ENCODE measurements around the gene VMO1.

The VMO1 gene

DNA sequence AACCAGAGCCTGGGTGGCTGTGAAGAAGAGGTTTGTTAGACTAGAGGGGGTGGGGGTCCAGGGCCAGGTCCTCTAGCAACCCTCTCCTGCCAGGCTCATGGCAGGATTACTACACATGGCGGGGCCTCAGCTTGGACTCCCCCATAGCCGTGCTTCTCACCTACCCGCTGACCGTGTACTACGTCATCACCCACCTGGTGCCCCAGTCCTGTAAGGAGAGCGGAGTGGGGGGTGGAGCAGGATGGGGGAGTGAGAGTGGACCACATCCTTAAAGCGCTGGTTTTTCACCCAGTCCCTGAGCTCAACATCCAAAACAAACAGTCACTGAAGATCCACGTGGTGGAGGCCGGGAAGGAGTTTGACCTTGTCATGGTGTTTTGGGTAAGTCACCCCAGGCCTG lies 42.3 kb downstream of the VMO1 start:
- Histone ChIP-seq H3K4me3 (ENCODE audit: low read length, poor library complexity, severe bottlenecking) (no peak overlapping the region), H3K9ac (ENCODE audit: low read depth, low read length, poor library complexity, severe bottlenecking) (no peak overlapping the region), H3K4me2 (ENCODE audit: low read depth, low read length, poor library complexity, severe bottlenecking) (no peak overlapping the region), H3K4me1 (ENCODE audit: insufficient read depth, low read length, poor library complexity, severe bottlenecking) (peaks cover 4% of the 10 kb centered on the region), H3K36me3 (ENCODE audit: insufficient read depth, low read length) (no peaks in the 10 kb centered on the region), H3F3A (ENCODE audit: low read depth) (no peaks in the 10 kb centered on the region), H3K79me2 (ENCODE audit: insufficient read depth, low read length) (no peaks in the 10 kb centered on the region), H3K9me3 (ENCODE audit: insufficient read depth, low read depth, low read length) (no peaks in the 10 kb centered on the region), H3K9me2 (replicated peaks; ENCODE audit: low read depth, low read length) (no peaks in the 10 kb centered on the region), H4K20me1 (ENCODE audit: insufficient read depth, low read length, poor library complexity, severe bottlenecking) (no peaks in the 10 kb centered on the region), H3K27me3 (ENCODE audit: insufficient read depth, low read length, poor library complexity, severe bottlenecking) (no peaks in the 10 kb centered on the region), H2AFZ (ENCODE audit: low read length) (no peak overlapping the region)
- no peak for TF ChIP-seq EZH2phosphoT487 (IDR thresholded peaks at IDR 0.05; ENCODE audit: borderline replicate concordance)
- TF ChIP-seq, protein P1, sequence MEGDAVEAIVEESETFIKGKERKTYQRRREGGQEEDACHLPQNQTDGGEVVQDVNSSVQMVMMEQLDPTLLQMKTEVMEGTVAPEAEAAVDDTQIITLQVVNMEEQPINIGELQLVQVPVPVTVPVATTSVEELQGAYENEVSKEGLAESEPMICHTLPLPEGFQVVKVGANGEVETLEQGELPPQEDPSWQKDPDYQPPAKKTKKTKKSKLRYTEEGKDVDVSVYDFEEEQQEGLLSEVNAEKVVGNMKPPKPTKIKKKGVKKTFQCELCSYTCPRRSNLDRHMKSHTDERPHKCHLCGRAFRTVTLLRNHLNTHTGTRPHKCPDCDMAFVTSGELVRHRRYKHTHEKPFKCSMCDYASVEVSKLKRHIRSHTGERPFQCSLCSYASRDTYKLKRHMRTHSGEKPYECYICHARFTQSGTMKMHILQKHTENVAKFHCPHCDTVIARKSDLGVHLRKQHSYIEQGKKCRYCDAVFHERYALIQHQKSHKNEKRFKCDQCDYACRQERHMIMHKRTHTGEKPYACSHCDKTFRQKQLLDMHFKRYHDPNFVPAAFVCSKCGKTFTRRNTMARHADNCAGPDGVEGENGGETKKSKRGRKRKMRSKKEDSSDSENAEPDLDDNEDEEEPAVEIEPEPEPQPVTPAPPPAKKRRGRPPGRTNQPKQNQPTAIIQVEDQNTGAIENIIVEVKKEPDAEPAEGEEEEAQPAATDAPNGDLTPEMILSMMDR (conservative IDR thresholded peaks at IDR 0.05; ENCODE audit: low read length) = no peak

DNA sequence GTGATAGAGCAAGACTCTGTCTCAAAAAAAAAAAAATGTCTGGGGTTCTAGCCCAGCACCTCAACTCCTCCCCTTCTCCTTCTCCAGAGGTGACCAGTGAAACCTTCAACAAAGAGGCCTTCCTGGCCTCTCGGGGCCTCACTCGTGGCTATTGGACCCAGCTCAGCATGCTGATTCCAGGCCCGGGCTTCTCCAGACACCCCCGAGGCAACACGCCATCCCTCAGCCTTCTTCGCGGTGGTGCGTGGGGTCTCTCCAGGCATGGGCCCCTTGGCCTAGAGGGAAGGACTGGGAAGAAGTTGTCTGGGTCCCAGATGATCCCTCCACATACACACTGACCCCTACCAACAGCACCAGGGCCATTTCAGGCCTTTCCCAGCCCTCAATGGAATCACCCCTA lies 42.9 kb downstream of the VMO1 start:
- Histone ChIP-seq H2AFZ (ENCODE audit: low read length) (no peak overlapping the region), H3K36me3 (ENCODE audit: insufficient read depth, low read length) (no peaks in the 10 kb centered on the region), H3F3A (ENCODE audit: low read depth) (no peaks in the 10 kb centered on the region), H3K4me1 (ENCODE audit: insufficient read depth, low read length, poor library complexity, severe bottlenecking) (peaks cover 4% of the 10 kb centered on the region), H3K4me3 (ENCODE audit: low read length, poor library complexity, severe bottlenecking) (no peak overlapping the region), H4K20me1 (ENCODE audit: insufficient read depth, low read length, poor library complexity, severe bottlenecking) (no peaks in the 10 kb centered on the region), H3K9me3 (ENCODE audit: insufficient read depth, low read depth, low read length) (no peaks in the 10 kb centered on the region), H3K4me2 (ENCODE audit: low read depth, low read length, poor library complexity, severe bottlenecking) (no peak overlapping the region), H3K9me2 (replicated peaks; ENCODE audit: low read depth, low read length) (no peaks in the 10 kb centered on the region), H3K9ac (ENCODE audit: low read depth, low read length, poor library complexity, severe bottlenecking) (no peak overlapping the region), H3K27me3 (ENCODE audit: insufficient read depth, low read length, poor library complexity, severe bottlenecking) (no peaks in the 10 kb centered on the region), H3K79me2 (ENCODE audit: insufficient read depth, low read length) (no peaks in the 10 kb centered on the region)
- TF ChIP-seq EZH2phosphoT487 (IDR thresholded peaks at IDR 0.05; ENCODE audit: borderline replicate concordance) = no peak
- TF ChIP-seq, protein P1 (conservative IDR thresholded peaks at IDR 0.05; ENCODE audit: low read length) = no peak

DNA sequence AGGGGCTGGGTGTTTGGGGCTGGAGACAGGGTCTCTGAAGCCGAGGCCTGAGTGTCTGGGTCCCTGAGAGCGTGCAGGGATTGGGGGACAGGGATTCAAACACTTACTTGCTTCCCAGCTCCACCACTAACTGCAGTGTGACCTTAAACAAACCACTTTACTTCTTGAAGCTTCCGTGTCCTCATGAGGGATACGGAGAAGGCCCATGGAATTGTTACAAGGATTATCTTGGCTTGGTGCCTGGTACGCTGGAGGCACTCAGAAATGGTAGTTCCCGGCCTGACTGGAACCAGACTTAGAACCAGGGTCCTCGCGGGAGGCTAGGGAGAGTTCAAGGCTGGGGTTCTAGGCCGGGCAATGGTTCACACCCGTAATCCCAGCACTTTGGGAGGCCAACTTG lies 43.5 kb downstream of the VMO1 start:
- Histone ChIP-seq H2AFZ (ENCODE audit: low read length) (no peak overlapping the region), H3K9ac (ENCODE audit: low read depth, low read length, poor library complexity, severe bottlenecking) (no peak overlapping the region), H3K36me3 (ENCODE audit: insufficient read depth, low read length) (no peaks in the 10 kb centered on the region), H3F3A (ENCODE audit: low read depth) (no peaks in the 10 kb centered on the region), H3K9me3 (ENCODE audit: insufficient read depth, low read depth, low read length) (no peaks in the 10 kb centered on the region), H3K27me3 (ENCODE audit: insufficient read depth, low read length, poor library complexity, severe bottlenecking) (no peaks in the 10 kb centered on the region), H3K4me1 (ENCODE audit: insufficient read depth, low read length, poor library complexity, severe bottlenecking) (no peaks in the 10 kb centered on the region), H3K4me2 (ENCODE audit: low read depth, low read length, poor library complexity, severe bottlenecking) (no peak overlapping the region), H3K9me2 (replicated peaks; ENCODE audit: low read depth, low read length) (no peaks in the 10 kb centered on the region), H4K20me1 (ENCODE audit: insufficient read depth, low read length, poor library complexity, severe bottlenecking) (no peaks in the 10 kb centered on the region), H3K79me2 (ENCODE audit: insufficient read depth, low read length) (no peaks in the 10 kb centered on the region), H3K4me3 (ENCODE audit: low read length, poor library complexity, severe bottlenecking) (no peak overlapping the region)
- no peak for TF ChIP-seq EZH2phosphoT487 (IDR thresholded peaks at IDR 0.05; ENCODE audit: borderline replicate concordance)
- TF ChIP-seq, protein P1 (conservative IDR thresholded peaks at IDR 0.05; ENCODE audit: low read length) = no peak

Measured in Loucy (cell line).